Right renal pelvis (tissue), 4 donors: Measurements from ENCODE around the gene GAS7. TPM values are rescaled to one million over a fixed set of nuclear protein-coding genes. Genes with fewer than 3 reads are reported as not detected.
"Not testable (repeated sequence)": the region's sequence is repeated elsewhere in the genome, so short reads cannot be mapped to it uniquely, and the experiment has no call there.

Experiments used
- DNase-seq, 4 donors: peaks; one replicate each; pipeline ENCODE4 v3.0.0-alpha.2; 2013; ENCODE audit warnings: low read depth in 4 of 4, low spot score in 3 of 4, missing footprints in 1 of 4
- polyA plus RNA-seq, 4 donors: library from polyadenylated mRNA; unstranded; fragments of 120-200 nt; gene quantifications; one replicate each; pipeline ENCODE4 v1.2.1, GENCODE V29; 2013; ENCODE audit not compliant: insufficient read length in 4 of 4

Gene GAS7
- polyA plus RNA-seq, 4 donors = 16.2 to 19.7 (median 17.2) TPM

GRCh38 chr17:9928601-9929333, 269.6 kb downstream of the GAS7 start:
- DNase-seq = peak; percentile 38 to 73 (median 68)

DNA sequence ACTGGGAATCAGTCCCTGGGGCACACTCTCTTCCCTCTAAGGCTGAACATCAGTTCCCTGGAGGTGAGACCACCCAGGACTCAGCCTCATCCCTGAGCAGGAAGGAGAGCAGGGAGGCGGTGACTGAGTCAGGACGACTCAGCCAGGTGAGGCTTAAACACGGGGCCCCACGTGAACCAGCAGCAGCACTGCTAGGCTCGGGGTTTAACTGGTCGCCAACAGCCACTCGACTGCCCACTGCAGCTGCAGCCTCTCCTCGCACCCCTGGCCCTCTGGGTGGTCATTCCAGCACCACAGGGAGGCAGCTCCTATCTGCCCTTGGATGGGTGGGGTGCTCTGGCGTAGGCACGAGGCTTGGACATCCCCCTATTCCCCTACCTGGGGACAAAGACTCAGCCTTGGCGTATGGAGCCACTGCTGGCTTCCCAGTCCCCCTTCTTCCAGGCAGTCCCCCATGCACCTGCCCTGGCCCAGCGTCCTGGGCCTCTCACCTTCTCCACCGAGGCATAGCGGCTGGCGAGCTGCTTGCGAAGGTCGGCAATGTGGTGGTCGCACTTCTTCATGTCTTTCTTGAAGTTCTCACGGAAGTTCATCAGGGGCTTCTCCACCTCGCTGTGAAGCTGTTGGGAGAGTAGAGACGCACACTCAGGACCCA, 272.1 kb downstream of the GAS7 start:
- DNase-seq = no peak

GRCh38 chr17:9925457-9925856, 272.9 kb downstream of the GAS7 start:
- no peak for DNase-seq

DNA sequence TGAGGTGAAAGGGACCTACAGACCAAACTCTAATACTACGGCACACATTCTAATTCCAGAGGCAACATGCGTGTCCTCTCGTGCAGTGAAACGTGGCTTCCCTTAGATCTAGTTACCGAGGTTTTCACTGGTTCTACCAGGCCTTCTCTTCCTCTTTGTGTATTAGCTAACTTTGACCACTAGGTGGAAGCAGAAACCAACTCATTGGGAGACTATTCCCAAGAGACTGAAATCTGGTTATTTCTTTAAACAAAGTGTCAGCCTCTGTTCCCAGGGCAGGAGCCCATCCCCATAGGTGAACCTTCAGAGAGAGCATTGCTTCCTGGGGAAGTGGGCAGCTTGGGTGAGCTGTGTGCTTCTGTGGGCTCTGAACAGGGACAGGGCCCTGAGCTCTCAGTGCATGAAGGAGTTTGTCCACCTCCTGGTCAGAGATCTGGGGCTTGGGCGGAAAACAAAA, 273.6 kb downstream of the GAS7 start:
- DNase-seq = peak; percentile 63 to 84 (median 74)

DNA sequence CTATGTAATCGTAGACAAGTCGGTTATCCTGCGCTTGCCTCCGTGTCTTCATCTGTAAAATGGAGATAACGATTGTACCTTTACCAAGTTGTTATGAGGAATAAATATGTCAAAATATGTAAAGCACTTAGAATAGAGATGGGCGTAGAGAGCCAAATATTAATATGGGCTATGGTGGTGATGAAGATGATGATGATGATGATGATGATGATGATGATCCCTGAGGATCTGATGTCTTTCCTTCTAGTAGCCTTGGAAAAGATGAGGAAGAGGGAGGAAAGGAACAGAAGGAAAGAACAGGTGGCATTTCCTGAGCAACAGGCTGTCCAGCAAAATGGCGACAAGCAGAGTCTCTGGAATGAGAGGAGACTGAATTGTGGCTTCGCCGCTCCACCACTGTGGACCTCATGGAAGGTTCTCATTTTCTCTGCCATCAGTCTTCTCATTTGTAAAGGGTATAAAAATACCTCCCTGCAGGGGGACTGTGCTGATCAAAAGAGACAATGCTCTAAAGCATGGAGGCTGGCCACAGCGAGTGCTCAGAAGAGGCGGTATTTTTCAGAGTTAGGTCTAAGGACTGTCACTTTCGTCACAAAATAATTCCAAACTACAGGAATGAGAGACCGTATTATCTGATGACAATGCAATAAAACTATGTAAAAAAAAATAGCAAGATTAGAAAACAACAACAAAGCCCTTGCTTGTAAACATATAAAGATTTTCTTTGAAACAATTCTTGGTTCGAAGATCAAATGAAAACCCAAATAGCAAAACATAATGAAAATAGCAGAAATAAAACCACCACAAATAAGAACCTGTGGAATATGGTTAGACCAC, 276.2 kb downstream of the GAS7 start:
- DNase-seq = no peak

GRCh38 chr17:9921216-9921615, 277.2 kb downstream of the GAS7 start:
- DNase-seq = not testable (repeated sequence)

GRCh38 chr17:9918804-9919352, 279.5 kb downstream of the GAS7 start:
- no peak for DNase-seq

GRCh38 chr17:9918352-9918751, 280.1 kb downstream of the GAS7 start:
- DNase-seq = no peak

GRCh38 chr17:9917801-9918200, 280.6 kb downstream of the GAS7 start:
- no peak for DNase-seq

GRCh38 chr17:9917131-9917530, 281.3 kb downstream of the GAS7 start:
- DNase-seq = no peak

GRCh38 chr17:9916108-9916507, 282.3 kb downstream of the GAS7 start:
- DNase-seq = no peak

DNA sequence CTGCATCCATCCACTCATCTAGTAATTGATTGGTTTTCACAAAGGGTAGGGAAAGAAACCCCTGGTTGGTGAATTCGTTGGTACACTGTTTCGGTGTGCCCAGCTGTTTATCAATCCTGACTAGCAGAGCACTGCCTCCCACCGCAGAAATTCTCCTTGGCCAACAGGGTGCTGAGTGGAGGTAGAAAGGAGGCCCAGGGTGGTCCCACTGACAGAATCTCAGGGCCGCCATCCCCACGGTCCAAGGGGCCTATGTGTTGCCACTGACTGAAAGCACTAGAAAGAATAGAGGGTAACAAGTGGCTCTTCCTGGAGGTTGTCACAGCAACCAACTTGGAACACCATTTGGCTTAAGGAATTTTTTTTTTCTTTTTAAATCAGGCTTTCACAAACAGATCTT, 284.9 kb downstream of the GAS7 start:
- DNase-seq = no peak

DNA sequence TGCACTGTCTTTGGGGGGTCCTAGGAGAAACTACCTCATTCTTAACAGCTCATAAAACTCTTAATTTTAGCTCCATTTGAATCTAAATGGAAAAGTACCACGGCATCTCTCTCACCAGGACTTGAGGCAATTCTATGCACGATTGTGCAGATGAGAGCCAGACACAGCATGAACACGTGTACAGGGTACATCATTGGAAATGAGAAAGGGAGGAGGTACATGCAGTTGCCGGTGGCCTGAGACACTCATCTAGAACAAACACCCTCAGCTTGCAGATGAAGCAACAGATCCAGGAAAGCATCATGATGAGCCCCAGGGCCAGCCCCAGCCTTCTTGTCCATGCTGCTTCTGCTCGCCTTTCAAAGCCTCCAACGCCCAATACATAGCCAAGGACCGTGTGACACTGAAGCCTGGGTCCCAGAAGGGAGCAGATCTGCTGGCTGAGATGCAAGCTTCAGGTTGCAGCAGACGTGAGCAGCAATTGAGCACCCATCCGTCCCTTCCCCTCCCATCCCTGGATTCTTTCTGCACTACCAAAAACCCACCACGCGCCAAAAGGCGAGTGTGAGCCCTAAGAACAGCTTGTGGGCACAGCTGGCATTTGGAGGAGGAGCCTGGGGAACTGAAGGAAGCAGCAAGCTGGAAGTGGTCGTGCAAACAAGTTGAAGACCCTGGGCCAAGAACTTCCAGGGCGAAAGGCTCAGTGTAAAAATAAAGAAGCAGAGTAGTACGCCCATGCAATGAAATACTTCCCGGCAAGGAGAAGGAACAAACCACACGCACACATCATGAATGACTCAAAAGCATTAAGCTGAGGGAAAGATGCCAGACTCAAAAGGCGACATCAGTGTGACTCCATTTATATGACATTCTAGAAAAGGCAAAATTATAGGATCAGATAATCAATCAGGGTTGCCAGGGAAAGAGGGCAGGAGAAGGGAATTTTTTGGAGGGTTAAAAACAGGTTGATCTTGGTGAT, 286.0 kb downstream of the GAS7 start:
- DNase-seq = no peak

DNA sequence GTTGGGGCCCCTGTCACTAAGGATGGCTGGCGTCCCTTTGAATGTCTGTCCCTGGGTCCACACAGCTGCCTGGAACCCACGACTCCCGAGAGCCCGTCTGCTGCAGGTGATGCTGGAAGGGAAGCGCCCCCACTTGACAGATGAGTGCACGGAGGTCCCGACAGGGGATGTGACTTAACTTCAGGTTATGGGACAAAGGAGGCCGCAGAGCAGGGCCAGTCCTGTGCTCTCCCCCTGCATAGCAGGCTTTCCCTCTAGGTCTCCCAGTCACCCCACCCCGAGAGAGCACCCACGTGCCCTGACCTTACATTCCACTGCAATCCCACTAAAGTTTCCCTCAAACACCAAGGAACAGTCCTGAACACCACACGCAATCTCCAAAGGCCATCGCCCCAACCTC, 287.3 kb downstream of the GAS7 start:
- no peak for DNase-seq

DNA sequence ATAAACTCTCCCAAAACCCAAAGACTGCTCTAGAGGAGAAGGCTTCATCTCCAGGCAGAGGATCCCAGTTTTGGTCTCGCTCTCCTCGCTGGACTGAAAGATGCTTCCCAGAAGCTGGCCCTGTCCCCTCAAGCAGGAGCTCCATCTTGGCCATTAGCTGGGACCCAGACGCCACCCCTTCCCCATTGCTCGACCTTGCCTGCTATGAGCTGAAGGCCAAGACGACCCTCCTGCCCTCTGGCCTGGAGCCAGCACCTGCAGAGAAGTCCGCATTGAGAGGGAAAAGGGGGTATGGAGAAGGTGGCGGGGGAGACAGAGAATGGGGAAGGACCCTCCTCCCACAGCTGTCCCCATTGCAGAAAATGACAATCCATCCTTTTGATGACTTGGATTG, 289.8 kb downstream of the GAS7 start:
- DNase-seq = no peak

- no peak for DNase-seq
These were observed 290.3 kb downstream of the GAS7 start for GRCh38 chr17:9907883-9908648.

- no peak for DNase-seq
These were observed 291.3 kb downstream of the GAS7 start for GRCh38 chr17:9907131-9907530.

GRCh38 chr17:9906616-9907015, 291.8 kb downstream of the GAS7 start:
- no peak for DNase-seq

DNA sequence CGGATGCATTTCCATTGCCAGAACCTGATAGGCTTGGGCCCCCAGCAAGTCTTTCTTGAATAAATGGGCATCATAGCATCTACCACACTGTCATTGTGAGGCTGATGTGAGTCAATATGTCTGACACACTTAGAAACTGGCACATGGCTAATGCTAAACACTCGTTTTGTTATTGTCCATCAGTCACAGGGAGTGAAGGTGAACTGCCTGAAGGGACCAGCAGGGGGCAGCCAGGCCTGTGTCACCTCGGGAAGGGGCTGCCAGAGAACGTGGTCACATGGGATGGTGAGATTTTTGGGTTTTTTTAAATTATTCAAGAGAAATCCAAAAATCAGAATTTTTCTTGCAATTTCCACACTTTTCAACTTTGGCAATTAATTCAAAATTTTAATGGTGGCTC, 292.5 kb downstream of the GAS7 start:
- no peak for DNase-seq
